ENCODE data around the gene CRIM1. TPM values are rescaled to one million over a fixed set of nuclear protein-coding genes. Genes with fewer than 3 reads are reported as not detected.

Gene CRIM1
- total and polyA plus RNA-seq, 12 donors, result 14.1 to 83.6 (median 54.8) TPM

GRCh38 chr2:36383726-36384125 lies 28.1 kb downstream of the CRIM1 start:
- Histone ChIP-seq H3K27ac (no peak overlapping the region), H3K4me1 (peaks cover 6 to 79% (median 32%) of the 10 kb centered on the region in 9 donors), H3K36me3 (peaks cover 0 to 16% (median 0%) of the 10 kb centered on the region in 9 donors), H3K27me3 (no peaks in the 10 kb centered on the region), H3K9me3 (no peaks in the 10 kb centered on the region), H3K4me3 (no peak overlapping the region)
- no peak for TF ChIP-seq CTCF (IDR thresholded peaks at IDR 0.05)
- intact Hi-C loops (cut with DNase I), result no loop called here
- WGBS, 2 donors, result 94 to 96% methylated on average over 4 of the region's 4 CpGs
- ATAC-seq (no peak), DNase-seq (no peak)

DNA sequence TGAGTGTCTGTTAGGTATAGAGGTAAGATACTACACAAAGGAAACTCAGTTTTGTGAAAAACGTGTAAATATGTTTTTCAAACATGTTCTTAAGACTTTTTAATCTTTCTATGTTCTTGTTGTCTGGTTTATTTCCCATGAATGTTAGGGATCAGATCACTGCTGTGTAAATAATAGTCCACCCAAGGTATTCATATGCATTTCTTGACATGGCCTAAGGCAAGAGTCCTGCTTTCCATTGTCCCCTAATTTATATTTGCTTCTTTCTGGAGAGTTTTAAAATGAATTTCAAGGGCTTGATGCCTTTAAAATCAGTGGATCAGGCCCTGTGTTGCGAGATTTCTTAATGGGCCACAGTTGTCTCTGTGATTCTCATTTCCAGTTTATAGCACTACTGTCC lies 28.9 kb downstream of the CRIM1 start:
- no peak overlapping the region for H3K4me3 ChIP-seq
- no peak for TF ChIP-seq CTCF (IDR thresholded peaks at IDR 0.05)
- no peak overlapping the region for H3K27ac ChIP-seq
- H3K9me3 ChIP-seq, result no peaks in the 10 kb centered on the region
- ATAC-seq (no peak), DNase-seq (no peak)
- peaks cover 0 to 13% (median 0%) of the 10 kb centered on the region in 9 donors for H3K36me3 ChIP-seq
- H3K27me3 ChIP-seq, result no peaks in the 10 kb centered on the region
- H3K4me1 ChIP-seq, result peaks cover 6 to 80% (median 39%) of the 10 kb centered on the region in 9 donors
- intact Hi-C loops (cut with DNase I), result no loop called here
- WGBS, 2 donors, result 86 to 93% methylated on average over 2 of the region's 2 CpGs

DNA sequence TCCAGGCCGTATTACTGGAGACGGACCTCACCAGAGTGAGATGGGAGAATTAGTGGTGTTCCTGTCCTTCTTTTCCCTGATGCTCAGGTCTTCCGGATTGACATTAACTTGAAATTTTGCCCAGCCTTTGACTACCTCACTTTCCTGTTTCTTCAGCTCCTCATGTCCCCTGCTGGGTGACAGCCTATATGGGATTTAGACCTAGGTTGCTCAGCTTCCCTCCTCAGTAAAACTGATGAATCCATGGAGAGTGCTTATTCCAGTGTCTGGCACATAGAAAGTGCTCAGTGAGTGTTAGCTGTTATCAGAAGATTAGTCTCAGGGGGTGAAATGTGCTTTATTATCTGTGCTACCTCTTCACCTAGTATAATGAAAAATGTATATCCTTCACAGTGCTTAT lies 30.0 kb downstream of the CRIM1 start:
- DNase-seq (no peak), ATAC-seq (no peak)
- WGBS, 2 donors, result 74 to 79% methylated on average over 3 of the region's 3 CpGs
- no peak overlapping the region for H3K27ac ChIP-seq
- no peak overlapping the region for H3K4me3 ChIP-seq
- intact Hi-C loops (cut with DNase I), result no loop called here
- no peaks in the 10 kb centered on the region for H3K27me3 ChIP-seq
- no peak for TF ChIP-seq CTCF (IDR thresholded peaks at IDR 0.05)
- H3K36me3 ChIP-seq, result peaks cover 0 to 1% (median 0%) of the 10 kb centered on the region in 9 donors
- peaks cover 9 to 81% (median 45%) of the 10 kb centered on the region in 9 donors for H3K4me1 ChIP-seq
- no peaks in the 10 kb centered on the region for H3K9me3 ChIP-seq

- H3K4me3 ChIP-seq, result no peak overlapping the region
Measured at GRCh38 chr2:36387258-36387916, 31.8 kb downstream of the CRIM1 start.

More at GRCh38 chr2:36387258-36387916, 31.8 kb downstream of the CRIM1 start:
- H3K9me3 ChIP-seq, result no peaks in the 10 kb centered on the region
- no peaks in the 10 kb centered on the region for H3K36me3 ChIP-seq
- ATAC-seq (no peak), DNase-seq (no peak)
- H3K27ac ChIP-seq, result peak overlapping the region in 1 of 10 donors; percentile 63
- no peak for TF ChIP-seq CTCF (IDR thresholded peaks at IDR 0.05)
- H3K27me3 ChIP-seq, result no peaks in the 10 kb centered on the region
- intact Hi-C loops (cut with DNase I), result no loop called here
- peaks cover 6 to 68% (median 37%) of the 10 kb centered on the region in 9 donors for H3K4me1 ChIP-seq
- 79 to 90% methylated on average over 2 of the region's 2 CpGs for WGBS, 2 donors
